Measurements from ENCODE around the gene TBL3.

Gene TBL3

DNA sequence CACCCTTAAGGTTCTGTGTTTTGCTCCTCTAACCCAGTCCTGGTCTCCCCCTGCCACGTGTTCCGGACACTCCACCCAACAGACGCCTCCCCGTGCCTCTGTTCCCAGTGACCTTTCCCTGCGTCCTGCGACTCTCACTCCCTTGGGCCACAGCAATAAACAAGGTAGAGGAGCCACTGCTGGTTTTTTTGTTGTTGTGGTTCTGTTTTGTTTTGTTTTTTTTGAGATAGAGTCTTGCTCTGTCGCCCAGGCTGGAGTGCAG lies 44.0 kb downstream of the TBL3 start:
- DNase-seq (ENCODE audit: low read depth in 2 of 2), result no peak

DNA sequence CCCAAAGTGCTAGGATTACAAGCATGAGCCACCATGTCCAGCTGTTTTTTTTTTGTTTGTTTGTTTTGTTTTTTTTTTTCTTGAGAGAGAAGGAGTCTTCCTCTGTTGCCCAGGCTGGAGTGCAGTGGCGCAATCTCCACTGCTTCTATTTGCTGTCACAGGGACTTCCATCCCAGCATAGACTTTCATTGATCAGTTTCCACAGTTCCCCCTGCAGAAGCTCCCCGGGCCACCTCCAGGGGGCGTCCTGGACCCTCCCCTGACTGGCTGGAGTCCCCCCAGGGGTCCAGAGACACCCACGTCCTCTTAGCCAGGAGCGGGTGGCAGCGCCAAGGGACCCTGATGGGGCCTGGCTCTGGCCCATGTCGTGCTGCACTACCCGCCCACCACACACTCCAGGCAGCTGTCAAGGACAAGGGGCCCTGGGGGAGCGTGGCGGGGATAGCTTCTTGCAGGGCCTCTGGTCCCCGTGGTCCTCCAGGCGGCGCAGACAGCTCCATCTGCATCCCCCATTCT lies 44.6 kb downstream of the TBL3 start:
- DNase-seq (ENCODE audit: low read depth in 2 of 2), result no peak

DNA sequence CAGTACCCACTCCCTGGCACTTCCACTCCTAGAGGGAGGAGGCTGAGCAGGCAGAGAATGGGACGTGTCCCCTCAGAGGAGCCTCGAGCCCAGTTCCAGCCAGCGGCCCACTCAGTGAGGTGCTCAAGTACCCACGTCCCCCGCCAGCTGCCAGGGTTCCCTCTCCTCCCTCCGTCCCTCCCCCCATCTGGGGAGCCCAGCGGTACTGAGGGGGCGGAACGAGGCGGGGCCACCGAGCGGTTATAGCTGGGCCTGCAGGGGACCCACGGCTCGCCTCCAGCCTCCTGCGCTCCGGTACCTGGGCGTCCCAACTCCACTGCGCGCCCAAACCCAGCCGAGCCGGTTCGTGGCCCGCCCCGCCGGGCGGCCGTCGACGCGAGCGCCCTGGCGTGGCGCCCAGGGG lies 47.7 kb downstream of the TBL3 start, which contains the start of gene NPW:
TSS of gene NPW (plus strand) at position 268 of the 403 bp plus-strand sequence.
- DNase-seq (ENCODE audit: low read depth in 2 of 2), result no peak

DNA sequence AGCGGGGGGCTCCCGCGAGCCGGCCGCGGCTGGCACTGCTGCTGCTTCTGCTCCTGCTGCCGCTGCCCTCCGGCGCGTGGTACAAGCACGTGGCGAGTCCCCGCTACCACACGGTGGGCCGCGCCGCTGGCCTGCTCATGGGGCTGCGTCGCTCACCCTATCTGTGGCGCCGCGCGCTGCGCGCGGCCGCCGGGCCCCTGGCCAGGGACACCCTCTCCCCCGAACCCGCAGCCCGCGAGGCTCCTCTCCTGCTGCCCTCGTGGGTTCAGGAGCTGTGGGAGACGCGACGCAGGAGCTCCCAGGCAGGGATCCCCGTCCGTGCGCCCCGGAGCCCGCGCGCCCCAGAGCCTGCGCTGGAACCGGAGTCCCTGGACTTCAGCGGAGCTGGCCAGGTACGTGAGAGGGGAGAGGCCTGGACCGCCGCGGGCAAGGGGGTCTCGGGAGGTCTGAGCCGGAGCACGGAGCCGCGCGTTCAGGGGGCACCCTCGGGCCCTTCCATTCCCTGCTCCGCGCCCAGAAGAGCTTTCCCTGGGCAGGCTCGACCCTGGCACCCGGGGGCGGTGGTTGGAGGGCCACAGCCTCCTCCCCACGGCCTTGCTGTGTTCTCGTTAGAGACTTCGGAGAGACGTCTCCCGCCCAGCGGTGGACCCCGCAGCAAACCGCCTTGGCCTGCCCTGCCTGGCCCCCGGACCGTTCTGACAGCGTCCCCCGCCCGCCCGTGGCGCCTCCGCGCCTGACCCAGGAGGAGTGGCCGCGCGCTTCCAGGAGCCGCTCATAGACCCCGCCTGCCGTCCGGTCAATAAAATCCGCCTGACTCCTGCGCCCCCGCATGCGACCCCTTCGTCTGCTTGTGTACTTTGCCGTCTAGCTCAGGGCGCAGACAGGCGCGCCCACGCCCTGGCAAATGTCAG lies 48.3 kb downstream of the TBL3 start:
- no peak for DNase-seq (ENCODE audit: low read depth in 2 of 2)

DNA sequence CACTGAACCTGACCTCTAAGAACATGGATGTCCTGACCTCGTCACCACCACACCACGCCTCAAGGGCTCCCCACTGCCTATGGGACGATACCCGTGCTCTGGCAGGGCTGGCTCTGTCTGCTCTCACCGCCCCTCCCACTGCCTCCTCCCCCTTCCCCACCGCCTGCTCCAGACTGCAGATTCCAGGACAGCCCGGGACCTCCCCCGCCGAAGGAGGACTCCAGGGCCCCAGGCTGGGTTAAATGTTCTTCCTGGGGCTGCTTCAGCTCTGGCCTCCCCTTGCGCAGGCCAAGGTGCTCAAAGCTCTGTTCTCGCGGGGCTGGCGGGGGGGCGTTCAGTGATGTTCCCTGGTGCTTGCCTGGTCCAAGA lies 50.9 kb downstream of the TBL3 start:
- DNase-seq (ENCODE audit: low read depth in 2 of 2), result no peak

DNA sequence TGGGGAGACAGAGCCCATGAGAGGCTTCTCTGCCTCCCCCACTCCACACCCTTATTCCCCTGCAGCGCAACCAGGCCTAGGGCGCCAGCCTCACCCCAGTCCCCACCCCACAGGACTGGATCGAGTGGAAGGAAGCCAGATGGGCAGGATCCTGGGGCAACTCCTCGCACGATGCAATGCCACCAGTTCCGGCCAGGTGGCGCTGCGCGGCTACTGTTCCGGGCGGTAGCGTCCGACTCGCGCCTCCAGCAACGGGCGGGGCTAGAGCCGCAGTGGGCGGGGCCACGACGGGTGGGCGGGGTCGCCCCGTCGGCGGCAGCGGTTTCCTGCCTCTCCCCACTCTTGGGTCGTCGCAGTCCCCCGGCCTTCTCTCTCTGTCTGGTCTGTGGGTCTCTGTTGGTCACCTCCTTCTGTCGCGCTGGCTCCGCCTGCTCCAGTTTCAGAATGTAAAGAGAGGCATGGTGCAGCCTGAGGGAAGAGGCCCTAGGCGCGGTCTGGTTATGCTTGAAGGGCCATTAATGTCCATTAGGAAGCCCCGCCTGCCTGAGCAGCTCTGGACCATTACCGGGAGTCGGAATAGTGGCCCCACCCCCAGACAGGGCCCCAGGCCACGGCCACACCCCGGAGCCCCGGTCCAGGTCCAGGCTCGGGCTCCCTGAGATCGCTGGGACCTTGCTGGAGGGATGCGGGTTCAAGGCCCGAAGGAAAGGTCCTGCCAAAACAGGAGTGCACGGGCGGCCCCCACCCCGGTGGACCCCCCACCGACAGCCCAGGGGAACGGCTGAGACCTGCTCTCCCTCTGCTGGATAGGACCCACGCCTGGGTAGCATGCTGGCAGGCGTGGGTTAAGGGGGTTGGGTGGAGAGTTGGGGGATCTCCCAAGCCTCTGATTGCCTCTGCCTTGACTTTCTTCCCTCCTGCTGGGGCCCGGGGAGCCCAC lies 51.5 kb downstream of the TBL3 start:
- DNase-seq (ENCODE audit: low read depth in 2 of 2), result peak; percentile 86 to 89

DNA sequence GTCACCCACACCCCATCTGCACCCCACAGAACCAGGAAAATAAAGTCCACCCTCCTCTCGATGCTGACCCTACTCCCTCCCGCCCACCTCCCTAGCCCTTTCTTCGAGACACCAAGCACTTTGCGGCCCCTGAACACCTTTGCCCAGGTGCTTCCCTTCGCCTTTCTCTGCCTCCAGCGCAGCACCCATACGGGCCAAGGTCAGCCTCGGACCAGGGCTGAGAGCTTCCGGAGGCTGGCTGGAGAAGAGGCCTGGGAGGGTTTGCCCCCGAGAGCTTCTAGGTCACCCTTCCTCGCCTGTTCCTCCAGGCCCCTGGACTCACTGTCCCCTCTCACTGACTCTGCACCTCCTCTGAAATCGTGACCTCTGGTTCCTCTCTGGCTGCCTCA lies 52.2 kb downstream of the TBL3 start:
- DNase-seq (ENCODE audit: low read depth in 2 of 2), result no peak

DNA sequence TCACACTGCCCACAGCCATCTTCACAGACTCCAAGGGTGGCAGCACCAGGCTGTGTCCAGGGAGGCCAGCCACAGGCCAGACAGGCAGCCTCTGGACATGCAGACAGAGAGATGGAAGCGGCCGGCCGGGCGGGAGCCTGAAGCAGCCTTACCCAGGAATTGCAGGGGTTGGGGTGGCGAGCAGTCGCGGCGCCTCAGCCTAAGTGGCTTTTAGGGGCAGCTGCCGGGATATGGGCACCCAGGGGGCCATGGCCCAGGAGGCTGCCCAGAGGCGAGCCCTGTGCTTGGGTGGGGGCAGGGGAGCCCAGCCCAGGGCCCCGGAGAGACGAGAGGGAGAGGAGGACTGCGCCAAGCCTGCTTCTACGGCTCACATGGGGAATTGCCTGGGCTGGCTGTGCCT lies 53.4 kb downstream of the TBL3 start:
- DNase-seq (ENCODE audit: low read depth in 2 of 2), result no peak

DNA sequence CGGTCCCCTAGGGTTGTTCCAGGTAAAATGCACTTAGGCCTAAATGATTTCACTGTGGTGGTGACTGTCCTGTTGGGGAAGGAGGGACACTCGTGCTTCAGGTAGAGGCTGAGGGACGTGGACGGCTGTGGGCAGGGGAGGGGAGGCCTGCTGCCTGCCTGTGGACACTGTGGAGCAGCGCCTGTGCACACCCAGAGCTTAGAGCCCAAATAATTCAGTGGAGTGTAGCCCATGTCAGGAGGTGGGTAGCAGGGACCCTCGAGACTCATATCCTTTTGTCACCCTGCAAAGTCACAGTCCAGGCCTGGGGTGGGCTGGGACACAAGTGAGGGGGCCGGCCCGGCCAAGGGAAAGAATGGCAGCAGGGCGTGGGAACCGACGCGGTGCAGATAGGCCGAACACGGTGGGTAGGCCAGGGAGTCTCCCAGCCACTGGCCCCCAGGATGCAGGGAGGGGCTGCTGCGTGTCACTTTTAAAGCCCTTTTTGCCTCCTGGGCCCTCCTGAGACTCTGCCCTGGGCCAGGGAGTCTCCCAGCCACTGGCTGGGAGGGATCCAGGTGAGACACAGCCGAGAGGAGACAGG lies 54.1 kb downstream of the TBL3 start:
- DNase-seq (ENCODE audit: low read depth in 2 of 2), result no peak

DNA sequence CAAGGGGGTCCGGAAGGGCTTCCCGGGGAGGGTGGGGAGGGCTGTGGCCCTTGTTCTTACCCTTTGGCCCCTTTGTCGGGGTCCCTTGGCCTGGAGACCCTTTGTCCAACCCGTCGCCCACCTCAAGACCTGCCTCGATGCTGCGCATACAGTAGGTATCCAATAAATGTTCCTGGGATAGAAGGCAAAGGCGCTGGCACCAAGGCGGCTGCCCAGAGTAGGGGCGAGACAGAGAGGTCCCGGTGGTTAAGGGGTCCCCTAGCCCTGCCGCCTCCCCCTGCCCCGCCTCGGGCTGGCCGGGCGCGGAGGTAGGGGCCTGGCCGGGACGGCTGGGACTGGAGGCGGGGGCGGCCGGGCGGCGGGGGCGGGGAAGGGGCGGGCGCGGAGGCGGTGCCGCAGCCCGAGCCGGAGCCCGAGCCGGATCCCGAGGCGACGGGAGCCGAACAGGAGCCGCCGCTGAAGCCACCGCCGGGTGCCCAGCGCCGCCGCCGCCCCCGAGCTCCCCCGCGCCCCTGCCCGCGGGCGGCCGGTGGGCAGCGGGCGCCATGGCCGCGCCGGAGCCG lies 54.7 kb downstream of the TBL3 start, which contains the start of gene NHERF2:
TSS of gene NHERF2 (plus strand) at position 442 of the 563 bp plus-strand sequence. CDS start at position 546, 104 bp downstream.
- no peak for DNase-seq (ENCODE audit: low read depth in 2 of 2)

DNA sequence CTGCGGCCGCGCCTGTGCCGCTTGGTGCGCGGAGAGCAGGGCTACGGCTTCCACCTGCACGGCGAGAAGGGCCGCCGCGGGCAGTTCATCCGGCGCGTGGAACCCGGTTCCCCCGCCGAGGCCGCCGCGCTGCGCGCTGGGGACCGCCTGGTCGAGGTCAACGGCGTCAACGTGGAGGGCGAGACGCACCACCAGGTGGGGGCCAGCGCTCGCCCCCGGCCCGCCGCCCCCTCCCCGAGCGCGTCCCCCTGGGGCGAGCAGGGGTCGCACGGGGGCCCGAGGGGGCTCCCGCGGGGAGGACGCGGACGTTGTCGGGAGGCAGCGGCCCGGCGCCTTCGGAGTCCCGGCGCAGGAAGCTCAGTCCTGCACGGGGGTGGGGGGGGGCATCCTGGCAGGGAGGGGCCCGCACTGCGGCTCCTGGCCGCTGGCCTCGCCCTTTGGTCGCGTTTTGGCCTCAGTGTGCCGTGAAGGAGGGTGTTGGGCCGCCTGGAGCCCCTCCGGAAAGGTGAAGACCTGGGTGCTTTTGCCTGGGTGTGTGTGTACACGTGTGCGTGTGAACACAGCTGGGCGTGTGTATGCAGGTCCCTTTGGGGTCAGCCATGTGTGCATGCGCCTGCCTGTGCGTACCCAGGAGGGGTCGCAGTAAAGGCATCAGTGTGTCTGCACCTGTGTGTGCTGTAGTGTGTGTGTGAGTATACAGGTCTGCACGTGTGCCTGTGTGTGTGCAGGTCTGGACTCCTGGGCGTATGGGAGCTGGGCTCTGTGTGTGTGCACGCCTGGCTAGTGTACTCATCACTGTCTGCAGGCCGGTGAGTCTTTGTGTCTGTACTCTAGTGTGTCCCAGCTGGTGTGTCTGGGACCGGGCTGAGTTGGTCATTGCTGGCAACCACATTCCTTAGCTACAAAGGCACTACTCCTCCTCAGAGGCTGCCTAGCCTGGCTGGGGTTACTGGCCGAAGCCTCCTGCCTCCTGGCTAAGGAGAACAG lies 55.5 kb downstream of the TBL3 start:
- no peak for DNase-seq (ENCODE audit: low read depth in 2 of 2)

DNA sequence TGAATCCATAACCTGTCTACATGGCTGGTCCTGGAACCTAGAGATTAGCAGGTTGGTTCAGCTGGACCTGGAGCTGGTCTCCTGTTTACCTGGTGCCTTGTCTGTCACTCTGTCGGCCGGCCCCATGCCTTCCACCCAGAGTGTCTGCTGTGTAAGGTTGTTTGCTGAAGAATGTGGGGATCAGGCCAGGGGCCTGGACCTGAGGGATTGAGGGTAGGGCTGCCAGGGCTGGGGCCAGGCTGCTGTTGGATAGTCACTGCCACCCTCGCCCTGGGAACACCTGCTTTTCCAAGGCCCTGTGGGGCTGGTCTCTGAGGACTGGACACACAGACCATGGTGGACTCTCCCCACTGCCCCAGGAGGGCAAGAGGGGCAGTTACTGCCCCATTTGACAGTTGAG lies 56.3 kb downstream of the TBL3 start:
- DNase-seq (ENCODE audit: low read depth in 2 of 2), result no peak

DNA sequence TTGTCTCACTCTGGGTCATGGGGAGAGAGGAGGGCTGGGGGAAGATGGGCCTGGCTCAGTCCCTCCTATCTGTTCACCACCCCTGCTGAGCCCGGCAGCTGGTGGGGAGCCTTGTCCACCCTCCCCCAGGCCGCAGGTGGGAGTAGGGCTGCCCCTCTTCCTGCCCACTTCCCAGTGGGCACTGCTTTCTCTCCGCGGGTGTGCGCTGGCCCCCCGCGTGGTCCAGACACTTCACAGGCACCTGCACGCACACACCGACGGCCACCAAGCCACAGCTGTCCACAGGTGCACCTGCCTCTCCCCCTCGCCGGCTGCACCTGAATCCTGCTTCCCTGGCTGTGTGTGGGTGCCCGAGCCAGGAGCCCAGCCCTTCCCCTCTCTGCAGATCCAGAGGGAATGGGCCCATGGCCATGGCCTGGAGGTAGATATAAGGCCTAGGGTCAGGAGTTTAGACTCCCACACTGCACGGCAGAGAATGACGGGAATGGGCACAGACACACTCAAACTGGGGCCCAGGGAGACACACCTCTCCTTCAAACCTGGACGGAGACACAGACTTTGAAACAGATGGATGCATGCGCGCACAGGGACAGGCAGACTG lies 56.9 kb downstream of the TBL3 start:
- no peak for DNase-seq (ENCODE audit: low read depth in 2 of 2)

DNA sequence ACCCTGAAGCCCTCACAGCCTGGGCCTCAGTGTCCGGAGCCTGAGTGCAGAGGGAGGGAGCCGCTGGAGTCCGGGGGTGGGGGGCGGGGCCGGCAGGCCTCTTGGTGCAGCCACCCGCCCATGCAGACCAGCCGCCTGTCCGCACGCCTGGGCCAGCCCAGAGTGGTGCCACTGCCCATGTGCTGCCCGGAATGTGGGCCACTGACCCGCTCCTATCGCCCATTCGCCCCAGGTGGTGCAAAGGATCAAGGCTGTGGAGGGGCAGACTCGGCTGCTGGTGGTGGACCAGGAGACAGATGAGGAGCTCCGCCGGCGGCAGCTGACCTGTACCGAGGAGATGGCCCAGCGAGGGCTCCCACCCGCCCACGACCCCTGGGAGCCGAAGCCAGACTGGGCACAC lies 57.5 kb downstream of the TBL3 start:
- no peak for DNase-seq (ENCODE audit: low read depth in 2 of 2)

DNA sequence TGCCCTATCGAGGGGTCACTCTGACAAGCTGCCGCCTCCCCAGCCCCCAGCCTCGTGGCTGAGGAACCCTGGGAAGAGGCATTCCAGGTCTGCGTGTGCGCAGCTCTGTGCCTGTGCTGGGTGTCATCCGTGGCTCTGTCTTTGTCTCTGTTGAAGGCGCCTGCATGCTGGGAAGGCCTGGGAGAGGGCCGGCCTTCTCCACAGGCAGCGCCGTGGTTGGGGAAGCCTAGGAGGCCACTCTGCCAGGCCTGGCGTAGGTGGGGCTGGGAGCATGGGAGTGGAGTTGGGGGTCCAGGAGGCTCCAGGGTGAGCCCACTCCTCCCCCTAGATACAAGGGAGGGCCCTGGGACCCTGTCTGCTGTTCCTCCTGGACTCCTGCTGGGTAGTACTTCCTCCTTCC lies 58.2 kb downstream of the TBL3 start:
- DNase-seq (ENCODE audit: low read depth in 2 of 2), result no peak

DNA sequence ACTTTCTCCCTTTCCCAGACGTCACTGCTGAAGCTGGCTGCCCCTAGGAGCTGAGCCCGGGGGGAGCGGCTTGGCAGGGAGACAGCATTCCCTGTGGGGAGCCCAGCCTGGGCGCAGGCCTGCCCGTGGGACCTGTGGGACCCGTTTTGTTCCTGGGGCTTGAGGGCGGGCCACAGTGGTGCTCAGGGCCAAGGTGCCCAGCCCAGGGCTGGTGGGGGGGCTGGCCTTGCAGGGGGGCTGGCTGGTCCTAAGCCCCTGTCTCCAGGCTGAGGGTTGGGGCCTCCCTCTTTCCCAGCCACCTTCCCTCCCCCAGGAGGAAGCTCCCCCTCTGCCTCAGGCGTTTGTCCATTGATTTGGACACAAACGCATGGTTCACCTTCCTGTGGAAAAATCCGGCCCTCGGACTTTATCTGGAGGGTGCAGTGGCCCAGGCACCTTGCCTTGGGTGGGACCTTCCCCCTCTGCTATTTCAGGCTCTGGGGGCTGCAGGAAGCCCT lies 59.3 kb downstream of the TBL3 start:
- no peak for DNase-seq (ENCODE audit: low read depth in 2 of 2)

Measured in stimulated activated CD8-positive, alpha-beta memory T cell treated with anti-CD3 and anti-CD28 coated beads, Interleukin-15, amount 100 ng/mL, for 4 hours (primary cell).